ENCODE results near the gene STARD3. TPM values are rescaled to one million over a fixed set of nuclear protein-coding genes. Genes with fewer than 3 reads are reported as not detected.

STARD3 gene
- total RNA-seq, 1 experiment from 2014 or later, result 42.9 TPM

DNA sequence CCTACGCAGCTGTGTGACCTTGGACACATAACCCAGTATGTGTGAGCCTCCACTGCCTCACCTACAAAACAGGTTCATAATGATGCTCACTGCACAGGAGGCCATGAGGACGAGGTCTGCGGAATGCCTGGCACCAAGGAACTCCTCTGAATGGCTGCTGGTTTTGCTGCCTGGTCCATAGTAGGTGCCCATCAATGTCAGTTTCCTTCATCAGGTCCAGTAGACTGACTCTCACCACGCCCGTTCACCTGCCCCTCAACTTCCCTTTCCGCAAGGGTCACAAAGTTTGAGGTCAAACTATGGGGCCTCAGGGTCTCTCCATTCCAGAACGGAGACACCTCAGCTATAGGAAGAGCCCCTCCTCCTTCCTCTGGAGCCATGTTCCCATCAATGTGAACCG is 40.1 kb downstream of the STARD3 start:
- no peak overlapping the region for H3K4me3 ChIP-seq (ENCODE audit: low read length)
- H3K36me3 ChIP-seq (ENCODE audit: insufficient read depth, low read length), result no peaks in the 10 kb centered on the region
- no peak overlapping the region; the same call in 1 of the 2 replicates for H3K27ac ChIP-seq (ENCODE audit: low read length)
- H3K79me2 ChIP-seq (ENCODE audit: low read length), result no peaks in the 10 kb centered on the region
- no peak overlapping the region for H2AFZ ChIP-seq (ENCODE audit: low read length)
- no peaks in the 10 kb centered on the region for H4K20me1 ChIP-seq (ENCODE audit: insufficient read depth, low read depth, low read length)
- peaks cover 69% of the 10 kb centered on the region for H3K4me1 ChIP-seq (ENCODE audit: low read length)
- peak overlapping the region; percentile 37; the same call in 1 of the 2 replicates for H3K9ac ChIP-seq (ENCODE audit: low read length)
- DNase-seq, result no peak
- H3K9me2 ChIP-seq (replicated peaks; ENCODE audit: insufficient read depth, low read length), result no peaks in the 10 kb centered on the region
- H3K9me3 ChIP-seq (ENCODE audit: low read length), result no peaks in the 10 kb centered on the region
- H3K4me2 ChIP-seq (ENCODE audit: low read depth, low read length, poor library complexity, severe bottlenecking), result peak overlapping the region; percentile 50
- no peaks in the 10 kb centered on the region for H3K27me3 ChIP-seq (ENCODE audit: low read length)

DNA sequence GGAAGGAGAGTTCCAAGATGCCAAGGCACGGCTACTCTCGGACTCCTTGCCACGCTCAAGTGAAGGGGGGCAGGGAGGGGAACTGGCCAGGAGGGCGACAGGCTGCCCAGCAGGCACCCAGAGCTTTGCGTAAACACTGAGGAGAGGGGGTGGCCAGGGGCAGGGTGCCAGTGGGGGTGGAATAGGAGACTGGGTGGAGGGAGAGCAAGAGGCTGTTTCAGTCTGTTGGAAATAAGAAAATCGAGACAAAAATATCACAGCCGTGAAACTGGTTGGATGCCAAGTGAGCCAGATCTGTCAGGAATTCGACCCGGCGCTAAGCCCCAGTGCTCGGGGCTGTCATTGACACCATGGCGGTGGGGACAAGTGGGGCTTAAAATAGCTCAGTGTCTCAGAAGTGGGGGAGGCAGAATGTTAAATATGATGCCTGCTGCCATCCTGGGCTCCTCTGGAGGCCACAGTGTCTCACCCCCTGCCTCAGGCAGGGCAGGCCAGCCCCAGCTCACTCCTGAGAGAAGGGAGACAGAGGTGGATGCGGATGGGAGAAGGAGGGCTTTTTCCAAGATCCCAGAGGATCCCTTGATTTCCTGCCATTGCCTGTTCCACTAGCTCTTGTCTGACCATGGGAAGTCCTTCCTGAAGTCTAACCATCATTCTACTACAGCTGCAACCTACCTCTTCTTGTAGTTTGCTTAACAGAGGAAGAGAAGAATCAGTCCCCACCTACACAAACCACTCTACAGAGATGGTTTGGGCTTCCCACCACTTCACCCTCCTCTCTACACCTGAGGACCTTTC is 40.8 kb downstream of the STARD3 start:
- H3K9me2 ChIP-seq (replicated peaks; ENCODE audit: insufficient read depth, low read length), result no peaks in the 10 kb centered on the region
- no peaks in the 10 kb centered on the region for H3K27me3 ChIP-seq (ENCODE audit: low read length)
- H3K27ac ChIP-seq (ENCODE audit: low read length), result no peak overlapping the region; the same call in 1 of the 2 replicates
- H3K36me3 ChIP-seq (ENCODE audit: insufficient read depth, low read length), result no peaks in the 10 kb centered on the region
- H3K9ac ChIP-seq (ENCODE audit: low read length), result peak overlapping the region; percentile 37
- no peaks in the 10 kb centered on the region for H3K9me3 ChIP-seq (ENCODE audit: low read length)
- no peak overlapping the region for H2AFZ ChIP-seq (ENCODE audit: low read length)
- H3K4me1 ChIP-seq (ENCODE audit: low read length), result peaks cover 65% of the 10 kb centered on the region
- H3K4me3 ChIP-seq (ENCODE audit: low read length), result no peak overlapping the region
- no peaks in the 10 kb centered on the region for H3K79me2 ChIP-seq (ENCODE audit: low read length)
- DNase-seq, result no peak
- H3K4me2 ChIP-seq (ENCODE audit: low read depth, low read length, poor library complexity, severe bottlenecking), result peak overlapping the region; percentile 50
- H4K20me1 ChIP-seq (ENCODE audit: insufficient read depth, low read depth, low read length), result no peaks in the 10 kb centered on the region

DNA sequence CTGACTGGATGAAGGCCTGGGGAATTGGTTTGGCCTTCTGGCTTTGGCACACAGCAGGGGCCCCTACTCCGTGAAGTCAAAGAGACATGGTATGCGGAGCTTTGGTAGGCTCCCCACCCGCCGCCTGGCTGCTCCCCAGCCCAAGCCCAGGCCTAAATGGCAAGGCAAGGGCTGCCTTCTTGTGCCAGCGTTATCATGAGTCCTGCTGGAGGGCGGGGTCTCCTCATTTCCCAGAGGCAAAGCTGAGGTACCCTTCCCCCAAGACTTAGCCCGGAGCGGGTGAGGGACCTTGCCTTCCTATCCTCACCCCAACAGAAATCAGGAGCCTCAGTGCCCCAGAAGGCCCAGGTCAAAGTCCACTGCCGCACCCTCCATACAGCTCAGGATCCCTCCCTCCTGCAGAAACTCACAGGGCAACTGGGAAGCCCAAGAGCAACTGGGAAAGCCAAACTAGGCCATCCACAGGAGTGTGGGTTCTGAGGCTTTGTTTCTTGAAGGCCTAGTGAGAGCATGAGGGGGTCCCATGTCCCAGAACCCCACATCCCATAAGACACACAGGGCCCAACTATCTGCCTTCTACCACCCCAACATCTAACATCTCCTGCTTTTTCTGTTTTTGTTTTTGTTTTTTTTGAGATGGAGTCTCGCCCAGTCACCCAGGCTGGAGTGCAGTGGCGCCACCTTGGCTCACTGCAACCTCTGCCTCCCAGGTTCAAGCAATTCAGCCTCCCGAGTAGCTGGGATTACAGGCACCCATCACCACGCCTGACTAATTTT is 41.6 kb downstream of the STARD3 start:
- H3K4me2 ChIP-seq (ENCODE audit: low read depth, low read length, poor library complexity, severe bottlenecking), result no peak overlapping the region
- no peaks in the 10 kb centered on the region for H4K20me1 ChIP-seq (ENCODE audit: insufficient read depth, low read depth, low read length)
- no peak for DNase-seq
- peaks cover 63% of the 10 kb centered on the region for H3K4me1 ChIP-seq (ENCODE audit: low read length)
- H3K4me3 ChIP-seq (ENCODE audit: low read length), result no peak overlapping the region
- H2AFZ ChIP-seq (ENCODE audit: low read length), result no peak overlapping the region
- H3K9me2 ChIP-seq (replicated peaks; ENCODE audit: insufficient read depth, low read length), result no peaks in the 10 kb centered on the region
- no peaks in the 10 kb centered on the region for H3K36me3 ChIP-seq (ENCODE audit: insufficient read depth, low read length)
- no peaks in the 10 kb centered on the region for H3K27me3 ChIP-seq (ENCODE audit: low read length)
- no peaks in the 10 kb centered on the region for H3K79me2 ChIP-seq (ENCODE audit: low read length)
- H3K27ac ChIP-seq (ENCODE audit: low read length), result no peak overlapping the region
- H3K9ac ChIP-seq (ENCODE audit: low read length), result no peak overlapping the region; the same call in 1 of the 2 replicates
- H3K9me3 ChIP-seq (ENCODE audit: low read length), result no peaks in the 10 kb centered on the region

DNA sequence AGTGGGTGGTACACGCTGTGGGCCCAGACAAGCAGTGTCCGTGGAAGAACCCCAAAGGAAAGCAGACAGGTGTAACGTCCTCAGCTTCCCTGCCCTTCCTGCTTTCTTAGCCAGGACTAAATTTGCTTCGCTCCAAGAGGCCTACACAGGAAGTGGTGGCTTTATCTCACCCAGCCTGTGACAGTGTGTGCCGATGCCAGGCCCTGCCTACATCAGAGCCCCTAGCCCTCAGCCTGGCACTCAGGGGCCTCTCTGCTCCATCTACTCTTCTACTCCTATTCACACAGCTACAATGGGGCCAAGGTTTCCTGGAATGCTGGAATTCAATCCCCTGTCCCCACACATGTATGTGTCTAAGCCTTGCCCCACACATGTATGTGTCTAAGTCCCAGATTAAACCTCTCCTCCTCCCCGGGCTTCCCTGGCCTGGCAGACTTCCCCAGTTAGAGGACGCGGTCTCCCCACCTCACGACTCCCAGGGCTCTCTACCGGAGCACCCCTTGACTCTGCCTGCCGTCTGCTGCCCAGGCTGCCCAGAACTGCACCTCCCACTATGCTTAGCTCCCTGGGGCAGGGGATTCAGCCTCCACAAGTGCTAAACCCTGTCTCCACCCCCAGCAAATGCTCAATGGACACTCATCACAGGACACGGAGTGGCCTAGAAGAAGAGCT is 42.7 kb downstream of the STARD3 start:
- Histone ChIP-seq H4K20me1 (ENCODE audit: insufficient read depth, low read depth, low read length) (no peaks in the 10 kb centered on the region), H3K4me3 (ENCODE audit: low read length) (no peak overlapping the region), H3K9me3 (ENCODE audit: low read length) (no peaks in the 10 kb centered on the region), H3K27me3 (ENCODE audit: low read length) (no peaks in the 10 kb centered on the region), H3K9ac (ENCODE audit: low read length) (peak overlapping the region; percentile 36; the same call in 1 of the 2 replicates), H3K9me2 (replicated peaks; ENCODE audit: insufficient read depth, low read length) (no peaks in the 10 kb centered on the region), H3K79me2 (ENCODE audit: low read length) (no peaks in the 10 kb centered on the region), H2AFZ (ENCODE audit: low read length) (no peak overlapping the region), H3K36me3 (ENCODE audit: insufficient read depth, low read length) (no peaks in the 10 kb centered on the region), H3K27ac (ENCODE audit: low read length) (no peak overlapping the region; the same call in 1 of the 2 replicates), H3K4me1 (ENCODE audit: low read length) (peaks cover 52% of the 10 kb centered on the region), H3K4me2 (ENCODE audit: low read depth, low read length, poor library complexity, severe bottlenecking) (peak overlapping the region; percentile 12)
- no peak for DNase-seq

GRCh38 chr17:39683295-39683939 is 46.5 kb downstream of the STARD3 start:
- H3K9ac ChIP-seq (ENCODE audit: low read length), result no peak overlapping the region
- no peak overlapping the region for H3K4me2 ChIP-seq (ENCODE audit: low read depth, low read length, poor library complexity, severe bottlenecking)
- H3K4me1 ChIP-seq (ENCODE audit: low read length), result peaks cover 27% of the 10 kb centered on the region
- H3K79me2 ChIP-seq (ENCODE audit: low read length), result no peaks in the 10 kb centered on the region
- H2AFZ ChIP-seq (ENCODE audit: low read length), result no peak overlapping the region
- no peaks in the 10 kb centered on the region for H3K9me3 ChIP-seq (ENCODE audit: low read length)
- no peaks in the 10 kb centered on the region for H3K27me3 ChIP-seq (ENCODE audit: low read length)
- H3K4me3 ChIP-seq (ENCODE audit: low read length), result no peak overlapping the region
- H3K9me2 ChIP-seq (replicated peaks; ENCODE audit: insufficient read depth, low read length), result no peaks in the 10 kb centered on the region
- H4K20me1 ChIP-seq (ENCODE audit: insufficient read depth, low read depth, low read length), result no peaks in the 10 kb centered on the region
- DNase-seq, result no peak
- H3K27ac ChIP-seq (ENCODE audit: low read length), result no peak overlapping the region
- no peaks in the 10 kb centered on the region for H3K36me3 ChIP-seq (ENCODE audit: insufficient read depth, low read length)

DNA sequence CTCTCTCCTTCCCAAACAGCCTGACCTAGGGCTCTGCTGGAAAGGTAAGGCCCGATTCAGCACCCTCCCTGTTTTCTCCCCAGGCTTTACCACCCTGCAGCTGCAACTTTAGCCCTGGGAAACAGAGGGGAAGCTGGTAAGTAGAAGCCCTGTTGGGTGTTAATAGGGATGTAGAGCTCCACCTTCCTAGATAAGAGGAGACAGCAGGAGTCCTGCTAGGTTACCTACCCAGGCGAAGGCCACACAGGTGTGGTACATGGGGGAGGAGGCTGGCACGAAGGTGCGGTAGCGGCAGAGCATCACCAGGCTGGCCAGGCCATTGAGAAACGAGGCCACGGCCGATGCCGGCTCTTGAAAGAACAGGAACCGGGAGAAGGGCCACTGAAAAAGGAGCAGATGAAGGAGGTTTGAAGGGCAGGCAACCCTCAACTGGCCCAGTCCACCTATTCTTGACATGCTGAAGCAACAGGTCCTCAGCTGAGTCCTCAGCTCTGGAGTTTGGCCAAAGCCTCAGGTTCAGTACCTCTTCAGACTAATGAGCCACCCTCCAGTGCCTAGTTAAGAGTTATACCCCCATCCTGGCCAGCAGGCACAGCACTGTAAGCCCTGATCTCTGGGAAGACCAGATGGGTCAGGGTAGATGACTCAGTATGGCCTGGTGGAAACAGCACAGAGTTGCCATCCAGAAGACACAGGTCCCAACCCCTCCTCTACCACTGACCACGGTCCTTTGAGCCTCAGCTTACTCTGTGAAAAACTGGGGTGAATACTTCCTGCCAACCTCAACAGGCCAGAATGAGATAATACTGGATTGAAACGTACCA is 47.6 kb downstream of the STARD3 start:
- Histone ChIP-seq H3K4me2 (ENCODE audit: low read depth, low read length, poor library complexity, severe bottlenecking) (no peak overlapping the region), H3K4me1 (ENCODE audit: low read length) (peaks cover 32% of the 10 kb centered on the region), H3K9me3 (ENCODE audit: low read length) (no peaks in the 10 kb centered on the region), H3K9me2 (replicated peaks; ENCODE audit: insufficient read depth, low read length) (no peaks in the 10 kb centered on the region), H3K36me3 (ENCODE audit: insufficient read depth, low read length) (no peaks in the 10 kb centered on the region), H2AFZ (ENCODE audit: low read length) (no peak overlapping the region), H3K79me2 (ENCODE audit: low read length) (no peaks in the 10 kb centered on the region), H3K9ac (ENCODE audit: low read length) (no peak overlapping the region), H3K4me3 (ENCODE audit: low read length) (no peak overlapping the region), H3K27me3 (ENCODE audit: low read length) (no peaks in the 10 kb centered on the region), H4K20me1 (ENCODE audit: insufficient read depth, low read depth, low read length) (no peaks in the 10 kb centered on the region), H3K27ac (ENCODE audit: low read length) (no peak overlapping the region)
- no peak for DNase-seq

- DNase-seq, result no peak
- peaks cover 20% of the 10 kb centered on the region for H3K4me1 ChIP-seq (ENCODE audit: low read length)
- H3K4me2 ChIP-seq (ENCODE audit: low read depth, low read length, poor library complexity, severe bottlenecking), result peak overlapping the region; percentile 96
- peak overlapping the region; percentile 29; the same call in 1 of the 2 replicates for H2AFZ ChIP-seq (ENCODE audit: low read length)
- no peaks in the 10 kb centered on the region for H3K79me2 ChIP-seq (ENCODE audit: low read length)
- H4K20me1 ChIP-seq (ENCODE audit: insufficient read depth, low read depth, low read length), result no peaks in the 10 kb centered on the region
- H3K9me2 ChIP-seq (replicated peaks; ENCODE audit: insufficient read depth, low read length), result no peaks in the 10 kb centered on the region
- no peaks in the 10 kb centered on the region for H3K27me3 ChIP-seq (ENCODE audit: low read length)
- peak overlapping the region; percentile 79 for H3K9ac ChIP-seq (ENCODE audit: low read length)
- H3K4me3 ChIP-seq (ENCODE audit: low read length), result peak overlapping the region; percentile 84
- no peaks in the 10 kb centered on the region for H3K9me3 ChIP-seq (ENCODE audit: low read length)
- H3K36me3 ChIP-seq (ENCODE audit: insufficient read depth, low read length), result no peaks in the 10 kb centered on the region
- H3K27ac ChIP-seq (ENCODE audit: low read length), result peak overlapping the region; percentile 81; the same call in 1 of the 2 replicates
Measured at GRCh38 chr17:39687101-39687545, 50.2 kb downstream of the STARD3 start.
